Measurements from ENCODE around the gene GSK3A. TPM values are rescaled to one million over a fixed set of nuclear protein-coding genes. Genes with fewer than 3 reads are reported as not detected.

Gene GSK3A
- total and polyA plus RNA-seq, 2 of the 8 experiments (the other 6 are each of a cell fraction or from before 2014, with no cell fraction given): 55.3 to 84.0 TPM

DNA sequence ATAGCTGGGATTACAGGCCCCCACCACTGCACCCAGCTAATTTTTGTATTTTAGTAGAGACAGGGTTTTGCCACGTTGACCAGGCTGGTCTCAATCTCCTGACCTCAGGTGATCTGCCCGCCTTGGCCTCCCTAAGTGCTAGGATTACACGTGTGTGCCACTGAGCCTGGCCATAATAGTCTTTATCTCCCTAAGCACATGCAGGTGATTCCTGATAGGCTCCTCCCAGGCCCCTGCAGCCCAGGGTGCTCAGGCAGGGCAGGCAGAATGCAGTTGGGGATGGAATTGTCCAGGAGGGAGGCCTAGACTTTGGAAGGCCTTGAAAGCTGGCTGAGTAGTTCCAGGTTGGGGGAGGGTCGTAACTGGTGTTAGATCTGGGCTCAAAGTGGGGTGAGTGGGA is 13.8 kb downstream of the GSK3A start (continued):
- no peak for TF ChIP-seq TEAD4 (IDR thresholded peaks at IDR 0.05; ENCODE audit: low read depth, low read length)
- no peak for TF ChIP-seq EZH2 (IDR thresholded peaks at IDR 0.05; ENCODE audit: low read depth, low read length, severe bottlenecking)
- TF ChIP-seq, protein P1, sequence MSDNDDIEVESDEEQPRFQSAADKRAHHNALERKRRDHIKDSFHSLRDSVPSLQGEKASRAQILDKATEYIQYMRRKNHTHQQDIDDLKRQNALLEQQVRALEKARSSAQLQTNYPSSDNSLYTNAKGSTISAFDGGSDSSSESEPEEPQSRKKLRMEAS (IDR thresholded peaks at IDR 0.05): no peak
- no peak for TF ChIP-seq RBBP5 (IDR thresholded peaks at IDR 0.05; ENCODE audit: borderline replicate concordance, low read depth, low read length)
